HepG2 (cell line): ENCODE measurements around the gene HSPA1L. TPM values are rescaled to one million over a fixed set of nuclear protein-coding genes. Genes with fewer than 3 reads are reported as not detected.
"Not testable (repeated sequence)": the region's sequence is repeated elsewhere in the genome, so short reads cannot be mapped to it uniquely, and the experiment has no call there.

Source experiments
- BHLHE40 ChIP-seq: IDR thresholded peaks from 2 replicates; pipeline ENCODE4 v1.6.1; 2011; ENCODE audit warnings: low read length, improper control_type of control experiment
- FOXP4 ChIP-seq: sonication (generic); formaldehyde crosslinking; IDR thresholded peaks from 2 replicates; pipeline ENCODE4 v1.4.0; 2020; ENCODE audit warnings: missing genetic modification reagents
- HNF4A ChIP-seq: sonication (generic); formaldehyde crosslinking; IDR thresholded peaks from 2 replicates; pipeline ENCODE4 v1.4.0; 2020; ENCODE audit warnings: missing genetic modification reagents
- KDM2A ChIP-seq: sonication (generic); formaldehyde crosslinking; IDR thresholded peaks from 2 replicates; pipeline ENCODE4 v1.4.0; 2020; ENCODE audit warnings: low read depth, missing genetic modification reagents, borderline replicate concordance
- NR2C2 ChIP-seq: sonication (generic); formaldehyde crosslinking; IDR thresholded peaks from 2 replicates; pipeline ENCODE4 v1.4.0; 2020; ENCODE audit warnings: missing genetic modification reagents, mild to moderate bottlenecking, moderate library complexity, borderline replicate concordance
- NR2F1 ChIP-seq, 2 experiments: fragments of 450-650 bp in 1 of 2; formaldehyde crosslinking in 1 of 2; IDR thresholded peaks; 2 replicates each; pipeline versions ENCODE4 v1.5.0 to v1.6.1; 2016 to 2020; ENCODE audit warnings: mild to moderate bottlenecking in 1 of 2, missing compliant biosample characterization in 1 of 2, missing genetic modification reagents in 1 of 2, moderate library complexity in 1 of 2
- SALL1 ChIP-seq: sonication (generic); formaldehyde crosslinking; IDR thresholded peaks from 2 replicates; pipeline ENCODE4 v1.8.0; 2022; ENCODE audit warnings: mild to moderate bottlenecking, missing genetic modification reagents
- SAP130 ChIP-seq: IDR thresholded peaks from 2 replicates; pipeline ENCODE4 v1.6.1; 2016; ENCODE audit warnings: low read depth
- SOX13 ChIP-seq, 3 experiments: fragments of 450-650 bp in 1 of 3; sonication (generic) in 1 of 3; formaldehyde crosslinking in 1 of 3; IDR thresholded peaks in 2 of 3; conservative IDR thresholded peaks in 1 of 3; 2 replicates each; pipeline versions ENCODE4 v1.5.0 to v1.6.1; 2016 to 2020; ENCODE audit warnings: antibody characterized with exemption in 1 of 3, mild to moderate bottlenecking in 1 of 3, missing compliant biosample characterization in 1 of 3, missing genetic modification reagents in 1 of 3, moderate library complexity in 1 of 3
- SOX6 ChIP-seq, 2 experiments: fragments of 450-650 bp in 1 of 2; sonication (generic) in 1 of 2; formaldehyde crosslinking in 1 of 2; IDR thresholded peaks; 2 replicates each; pipeline versions ENCODE4 v1.4.0 to v1.6.1; 2017 to 2020; ENCODE audit warnings: antibody characterized with exemption in 1 of 2, mild to moderate bottlenecking in 1 of 2, missing genetic modification reagents in 1 of 2
- TBX2 ChIP-seq: sonication (generic); formaldehyde crosslinking; IDR thresholded peaks from 2 replicates; pipeline ENCODE4 v1.5.0; 2020; ENCODE audit warnings: missing genetic modification reagents, mild to moderate bottlenecking, borderline replicate concordance
- THRA ChIP-seq: sonication (generic); formaldehyde crosslinking; IDR thresholded peaks from 2 replicates; pipeline ENCODE4 v1.4.0; 2020; ENCODE audit warnings: missing genetic modification reagents, borderline replicate concordance
- ZBTB43 ChIP-seq: sonication (generic); formaldehyde crosslinking; conservative IDR thresholded peaks from 2 replicates; pipeline ENCODE4 v1.4.0; 2020; ENCODE audit warnings: missing genetic modification reagents
- ZFX ChIP-seq: sonication (generic); formaldehyde crosslinking; IDR thresholded peaks from 2 replicates; pipeline ENCODE4 v1.4.0; 2020; ENCODE audit warnings: mild to moderate bottlenecking, low read depth, missing genetic modification reagents, moderate library complexity
- ZNF335 ChIP-seq: sonication (generic); formaldehyde crosslinking; IDR thresholded peaks from 2 replicates; pipeline ENCODE4 v1.4.0; 2020; ENCODE audit warnings: missing genetic modification reagents
- ZNF614 ChIP-seq: IDR thresholded peaks from 2 replicates; pipeline ENCODE4 v1.6.1; 2018; ENCODE audit warnings: missing biosample characterization, missing genetic modification reagents, inconsistent platforms, borderline replicate concordance
- ZNF691 ChIP-seq: sonication (generic); formaldehyde crosslinking; IDR thresholded peaks from 2 replicates; pipeline ENCODE4 v1.4.0; 2020; ENCODE audit warnings: missing genetic modification reagents, low read depth, mild to moderate bottlenecking, borderline replicate concordance
- ZNF770 ChIP-seq: sonication (generic); formaldehyde crosslinking; IDR thresholded peaks from 2 replicates; pipeline ENCODE4 v1.5.0; 2020; ENCODE audit warnings: mild to moderate bottlenecking, missing genetic modification reagents
- polyA plus RNA-seq, 8 experiments: library from polyadenylated mRNA; depleted of rRNA in 3 of 8; stranded (reverse) in 7 of 8; unstranded in 1 of 8; fragments of >200 nt; fragmentation: Illumina TruSeq in 4 of 8; extraction: Trizol in 4 of 8; gene quantifications; 2 replicates each; pipeline versions ENCODE4 v1.2.1 to v1.2.3, GENCODE V29; 2011 to 2016; ENCODE audit warnings: low read depth in 4 of 8, missing spikeins in 1 of 8, mixed read lengths in 1 of 8; ENCODE audit not compliant: insufficient read depth in 1 of 8
- total RNA-seq, 5 experiments: library from RNA; depleted of rRNA; stranded (reverse); fragments of >200 nt; fragmentation: Illumina TruSeq; extraction: Trizol; gene quantifications; 2 replicates each; pipeline ENCODE4 v1.2.3, GENCODE V29; 2016; ENCODE audit warnings: low read depth in 1 of 5

Gene HSPA1L
- total and polyA plus RNA-seq, 2 of the 13 experiments (the other 11 are each of a cell fraction or from before 2014, with no cell fraction given) = 0.55 to 1.0 TPM

GRCh38 chr6:31808599-31808998 is 6.5 kb downstream of the HSPA1L start (continued):
- TF ChIP-seq ZNF770 (CRISPR knock-in tag) (0 out of 2 replicates have a peak, but pooled peaks have one; percentile 14), ZFX (CRISPR knock-in tag) (peak; percentile 25; the same call in 1 of the 2 replicates), SALL1 (CRISPR knock-in tag) (peak; percentile 59; the same call in 1 of the 2 replicates), ZNF614 (CRISPR knock-in tag) (peak; percentile 73; the same call in 1 of the 2 replicates), TBX2 (0 out of 2 replicates have a peak, but pooled peaks have one; percentile 59), NR2C2 (CRISPR knock-in tag) (peak; percentile 54; the same call in 1 of the 2 replicates), HNF4A (CRISPR knock-in tag) (peak; percentile 66), KDM2A (CRISPR knock-in tag) (0 out of 2 replicates have a peak, but pooled peaks have one; percentile 30), THRA (CRISPR knock-in tag) (peak; percentile 68; the same call in 1 of the 2 replicates), SOX6 (CRISPR knock-in tag; IDR thresholded peaks at IDR 0.05) (peak; percentile 47; the same call in 1 of the 2 replicates), BHLHE40 (peak; percentile 45; the same call in 1 of the 2 replicates), ZBTB43 (CRISPR knock-in tag) (0 out of 2 replicates have a peak, but pooled peaks have one; percentile 15), SAP130 (peak; percentile 77), ZNF691 (CRISPR knock-in tag) (peak; percentile 73; the same call in 1 of the 2 replicates), NR2F1 (CRISPR knock-in tag; IDR thresholded peaks at IDR 0.05) (peak; percentile 66 to 68; a peak in 2 of 4 replicates), SOX13 (CRISPR knock-in tag; conservative IDR thresholded peaks at IDR 0.05 in 1 of 2, IDR thresholded peaks at IDR 0.05 in 1 of 2) (peak in 1 of 2 experiments; percentile 27; a peak in 1 of 4 replicates), FOXP4 (CRISPR knock-in tag) (peak; percentile 52; the same call in 1 of the 2 replicates), ZNF335 (CRISPR knock-in tag) (peak; percentile 80; the same call in 1 of the 2 replicates)
- not testable (repeated sequence) for TF ChIP-seq SOX6, SOX13 (IDR thresholded peaks at IDR 0.05)
